ENCODE results near the gene SLC6A6.

DNA sequence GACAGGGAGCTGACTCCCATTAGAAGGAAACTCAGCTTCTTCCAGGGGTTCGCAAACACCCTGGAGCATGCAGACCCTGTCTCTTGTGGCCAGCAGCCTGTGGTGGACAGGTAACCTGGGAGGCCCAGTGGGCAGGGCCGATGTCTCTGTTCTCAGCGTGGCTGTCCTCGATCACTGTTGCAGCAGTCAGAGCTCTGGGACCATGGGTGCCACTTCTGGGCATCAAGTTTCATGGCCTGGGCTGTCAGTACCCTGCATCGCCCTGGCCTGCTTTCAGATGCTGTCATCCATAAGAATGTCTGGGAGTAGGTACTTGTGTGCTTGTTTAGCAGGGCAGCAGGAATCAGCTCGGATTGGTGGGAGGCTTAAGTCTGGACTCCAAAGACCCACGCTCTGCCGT is 54.4 kb downstream of the SLC6A6 start:
- TF ChIP-seq, protein P1, sequence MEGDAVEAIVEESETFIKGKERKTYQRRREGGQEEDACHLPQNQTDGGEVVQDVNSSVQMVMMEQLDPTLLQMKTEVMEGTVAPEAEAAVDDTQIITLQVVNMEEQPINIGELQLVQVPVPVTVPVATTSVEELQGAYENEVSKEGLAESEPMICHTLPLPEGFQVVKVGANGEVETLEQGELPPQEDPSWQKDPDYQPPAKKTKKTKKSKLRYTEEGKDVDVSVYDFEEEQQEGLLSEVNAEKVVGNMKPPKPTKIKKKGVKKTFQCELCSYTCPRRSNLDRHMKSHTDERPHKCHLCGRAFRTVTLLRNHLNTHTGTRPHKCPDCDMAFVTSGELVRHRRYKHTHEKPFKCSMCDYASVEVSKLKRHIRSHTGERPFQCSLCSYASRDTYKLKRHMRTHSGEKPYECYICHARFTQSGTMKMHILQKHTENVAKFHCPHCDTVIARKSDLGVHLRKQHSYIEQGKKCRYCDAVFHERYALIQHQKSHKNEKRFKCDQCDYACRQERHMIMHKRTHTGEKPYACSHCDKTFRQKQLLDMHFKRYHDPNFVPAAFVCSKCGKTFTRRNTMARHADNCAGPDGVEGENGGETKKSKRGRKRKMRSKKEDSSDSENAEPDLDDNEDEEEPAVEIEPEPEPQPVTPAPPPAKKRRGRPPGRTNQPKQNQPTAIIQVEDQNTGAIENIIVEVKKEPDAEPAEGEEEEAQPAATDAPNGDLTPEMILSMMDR (IDR thresholded peaks at IDR 0.05), result no peak
- TF ChIP-seq POLR2A (IDR thresholded peaks at IDR 0.05), result no peak

Data from breast epithelium (tissue), 3 donors.